IMR-90 (cell line): ENCODE results near the gene LSMEM2. TPM values are rescaled to one million over a fixed set of nuclear protein-coding genes. Genes with fewer than 3 reads are reported as not detected.

Experiments used
- ATAC-seq: fragments of 200-7000 bp; cut with Tn5 transposase; 2 replicates; pipeline ENCODE4 v1.9.1; 2020; ENCODE audit warnings: low read depth, mild to moderate bottlenecking, moderate library complexity
- BruUV-seq: library from RNA; stranded (reverse); fragments of 400-500 nt; replicated peaks from 2 replicates; lab custom pipeline; 2021; lab: Mats Ljungman, UMichigan
- CTCF ChIA-PET: fragments of 300-600 bp; formaldehyde crosslinking; extraction: SDS; loops from one replicate; lab custom pipeline; 2021; ENCODE audit warnings: antibody characterized with exemption; lab: Yijun Ruan, JAX
- POLR2A ChIA-PET: fragments of 300-600 bp; sonication (Branson Sonifier 250); formaldehyde crosslinking; loops from one replicate; lab custom pipeline; 2022; ENCODE audit warnings: antibody characterized with exemption; ENCODE audit not compliant: unreplicated experiment; lab: Charles Lee
- DNase-seq: peaks from one replicate; pipeline ENCODE4 v3.0.0; 2013
- H2AFZ ChIP-seq: replicated peaks from 2 replicates; pipeline ENCODE3; 2013; ENCODE audit warnings: low read length, mild to moderate bottlenecking; ENCODE audit not compliant: poor library complexity
- H2AK5ac ChIP-seq: 2 replicates; pipeline ENCODE4 v1.6.1; 2013; ENCODE audit warnings: low read depth, low read length, inconsistent platforms
- H2AK9ac ChIP-seq: replicated peaks from 2 replicates; pipeline ENCODE3; 2013; ENCODE audit warnings: mild to moderate bottlenecking, low read depth, low read length, moderate library complexity; ENCODE audit not compliant: poor library complexity
- H2BK120ac ChIP-seq: 2 replicates; pipeline ENCODE4 v1.6.1; 2013; ENCODE audit warnings: low read depth, low read length, inconsistent platforms
- H2BK15ac ChIP-seq: 3 replicates; pipeline ENCODE4 v1.6.1; 2013; ENCODE audit warnings: low read depth, low read length, inconsistent platforms
- H2BK20ac ChIP-seq: 2 replicates; pipeline ENCODE4 v1.6.1; 2013; ENCODE audit warnings: low read depth, mild to moderate bottlenecking, inconsistent platforms, low read length, moderate library complexity
- H2BK5ac ChIP-seq: 2 replicates; pipeline ENCODE4 v1.6.1; 2013; ENCODE audit warnings: mild to moderate bottlenecking, low read depth, low read length, inconsistent platforms; ENCODE audit not compliant: poor library complexity, severe bottlenecking
- H3K14ac ChIP-seq: replicated peaks from 2 replicates; pipeline ENCODE4 v1.6.1; 2013; ENCODE audit warnings: low read depth, low read length, inconsistent platforms
- H3K18ac ChIP-seq: 2 replicates; pipeline ENCODE4 v1.6.1; 2013; ENCODE audit warnings: low read depth, low read length, control low read depth
- H3K23ac ChIP-seq: 2 replicates; pipeline ENCODE4 v1.6.1; 2013; ENCODE audit warnings: low read depth, low read length, inconsistent platforms
- H3K27ac ChIP-seq: 2 replicates; pipeline ENCODE4 v1.5.1; 2013; ENCODE audit warnings: mild to moderate bottlenecking, control low read depth, low read length; ENCODE audit not compliant: insufficient read depth
- H3K27me3 ChIP-seq: 2 replicates; pipeline ENCODE4 v1.6.1; 2013; ENCODE audit warnings: low read length; ENCODE audit not compliant: control insufficient read depth, insufficient read depth
- H3K36me3 ChIP-seq: 2 replicates; pipeline ENCODE4 v1.6.1; 2013; ENCODE audit warnings: low read length, mixed read lengths; ENCODE audit not compliant: control insufficient read depth, insufficient read depth
- H3K4ac ChIP-seq: 2 replicates; pipeline ENCODE4 v1.6.1; 2013; ENCODE audit warnings: low read depth, low read length, inconsistent platforms
- H3K4me1 ChIP-seq: 2 replicates; pipeline ENCODE4 v1.6.1; 2013; ENCODE audit warnings: low read length, mixed read lengths; ENCODE audit not compliant: control insufficient read depth, insufficient read depth
- H3K4me2 ChIP-seq: 2 replicates; pipeline ENCODE4 v1.6.1; 2013; ENCODE audit warnings: low read depth, mild to moderate bottlenecking, control low read depth, low read length, moderate library complexity
- H3K4me3 ChIP-seq: 2 replicates; pipeline ENCODE4 v1.5.1; 2013; ENCODE audit warnings: low read depth, mild to moderate bottlenecking, control low read depth, low read length, moderate library complexity; ENCODE audit not compliant: insufficient read depth
- H3K56ac ChIP-seq: 2 replicates; pipeline ENCODE4 v1.6.1; 2013; ENCODE audit warnings: low read length, inconsistent platforms; ENCODE audit not compliant: insufficient read depth; ENCODE audit errors: extremely low read depth
- H3K79me1 ChIP-seq, 2 experiments: 2 replicates each; pipeline ENCODE4 v1.6.1; 2013; ENCODE audit warnings: low read length in 2 of 2, inconsistent platforms in 1 of 2, low read depth in 1 of 2
- H3K9ac ChIP-seq: 2 replicates; pipeline ENCODE4 v1.6.1; 2013; ENCODE audit warnings: low read depth, low read length, control low read depth
- H3K9me1 ChIP-seq: 2 replicates; pipeline ENCODE4 v1.6.1; 2013; ENCODE audit warnings: low read length, inconsistent platforms; ENCODE audit not compliant: insufficient read depth
- H3K9me3 ChIP-seq: 2 replicates; pipeline ENCODE4 v1.6.1; 2013; ENCODE audit warnings: low read length; ENCODE audit not compliant: control insufficient read depth, insufficient read depth
- H4K20me1 ChIP-seq: 2 replicates; pipeline ENCODE4 v1.6.1; 2013; ENCODE audit warnings: low read length, inconsistent platforms; ENCODE audit not compliant: insufficient read depth
- H4K5ac ChIP-seq: 2 replicates; pipeline ENCODE4 v1.6.1; 2013; ENCODE audit warnings: mild to moderate bottlenecking, low read depth, low read length, control low read depth
- H4K8ac ChIP-seq, 2 experiments: 2 replicates each; pipeline ENCODE4 v1.6.1; 2013; ENCODE audit warnings: low read depth in 2 of 2, low read length in 2 of 2, control low read depth in 1 of 2, inconsistent platforms in 1 of 2
- H4K91ac ChIP-seq: 2 replicates; pipeline ENCODE4 v1.6.1; 2013; ENCODE audit warnings: low read depth, low read length, inconsistent platforms; ENCODE audit not compliant: insufficient read depth
- BHLHE40 ChIP-seq: fragments of 150-350 bp; IDR thresholded peaks from 2 replicates; pipeline ENCODE4 v1.6.1; 2016; ENCODE audit warnings: mild to moderate bottlenecking, low read depth, low read length
- CEBPB ChIP-seq: IDR thresholded peaks from 2 replicates; pipeline ENCODE4 v1.6.1; 2012; ENCODE audit warnings: low read depth, low read length, improper control_type of control experiment
- CHD1 ChIP-seq: IDR thresholded peaks from 2 replicates; pipeline ENCODE4 v1.6.1; 2012; ENCODE audit warnings: low read depth, low read length, improper control_type of control experiment
- FOS ChIP-seq: fragments of 150-350 bp; IDR thresholded peaks from 2 replicates; pipeline ENCODE4 v1.6.1; 2016; ENCODE audit warnings: low read depth, low read length
- MAFK ChIP-seq: IDR thresholded peaks from 2 replicates; pipeline ENCODE4 v1.6.1; 2012; ENCODE audit warnings: low read depth, low read length, improper control_type of control experiment
- MAZ ChIP-seq: IDR thresholded peaks from 2 replicates; pipeline ENCODE4 v1.6.1; 2012; ENCODE audit warnings: low read depth, mild to moderate bottlenecking, low read length, improper control_type of control experiment, moderate library complexity, borderline replicate concordance
- MXI1 ChIP-seq: IDR thresholded peaks from 2 replicates; pipeline ENCODE4 v1.6.1; 2012; ENCODE audit warnings: low read depth, mild to moderate bottlenecking, low read length, moderate library complexity, borderline replicate concordance
- NFE2L2 ChIP-seq: fragments of 150-350 bp; IDR thresholded peaks from 2 replicates; pipeline ENCODE4 v1.6.1; 2016; ENCODE audit warnings: low read depth, mild to moderate bottlenecking, low read length
- POLR2A ChIP-seq: IDR thresholded peaks from 2 replicates; pipeline ENCODE4 v1.6.1; 2012; ENCODE audit warnings: mild to moderate bottlenecking, low read depth, low read length
- RAD21 ChIP-seq: IDR thresholded peaks from 2 replicates; pipeline ENCODE4 v1.6.1; 2012; ENCODE audit warnings: low read length, improper control_type of control experiment
- RCOR1 ChIP-seq: IDR thresholded peaks from 2 replicates; pipeline ENCODE4 v1.6.1; 2012; ENCODE audit warnings: mild to moderate bottlenecking, low read length, improper control_type of control experiment; ENCODE audit not compliant: insufficient replicate concordance
- RFX5 ChIP-seq: IDR thresholded peaks from 2 replicates; pipeline ENCODE4 v1.8.0; 2012; ENCODE audit warnings: low read depth, mild to moderate bottlenecking, low read length, moderate library complexity
- SMC3 ChIP-seq: fragments of 150-350 bp; IDR thresholded peaks from 2 replicates; pipeline ENCODE4 v1.6.1; 2016; ENCODE audit warnings: low read depth, mild to moderate bottlenecking, antibody characterized with exemption, low read length, moderate library complexity
- WGBS, 2 experiments: methylation state at CpG; one replicate each; pipeline versions ENCODE4 v1.1.5 to v1.1.7; 2013; ENCODE audit warnings: missing lambda C conversion rate in 2 of 2; ENCODE audit not compliant: insufficient read length in 1 of 2; ENCODE audit errors: extremely low coverage in 2 of 2; 5-methylcytosine and 5-hydroxymethylcytosine counted together
- dilution Hi-C: fragments of 300-500 bp; cut with HindIII; formaldehyde crosslinking; loops from one replicate; pipeline ENCODE4 v1.14.3; 2018; ENCODE audit warnings: low sequenced_read_pairs; ENCODE audit not compliant: unreplicated experiment
- in situ Hi-C: fragments of 300-500 bp; cut with MboI; formaldehyde crosslinking; loops from 3 replicates; pipeline ENCODE4 v1.14.3; 2019; ENCODE audit warnings: low sequenced_read_pairs, inconsistent platforms, mixed read lengths
- intact Hi-C: fragments of 100-400 bp; cut with micrococcal nuclease; formaldehyde crosslinking; loops from 2 replicates; pipeline ENCODE4 v1.10.0; 2022
- polyA plus RNA-seq, 3 experiments: library from polyadenylated mRNA; depleted of rRNA; stranded (reverse); fragments of >200 nt; gene quantifications; 2 replicates each; pipeline ENCODE4 v1.2.3, GENCODE V29; 2012; ENCODE audit warnings: low replicate concordance in 1 of 3
- total RNA-seq: library from RNA; depleted of rRNA; stranded (reverse); fragments of >200 nt; gene quantifications from 2 replicates; pipeline ENCODE4 v1.2.3, GENCODE V29; 2012
- TF ChIP-seq, protein P1 (sequence below): fragments of 150-350 bp; IDR thresholded peaks from 2 replicates; pipeline ENCODE4 v1.6.1; 2017; ENCODE audit warnings: mild to moderate bottlenecking, antibody characterized with exemption, low read length, low read depth
- TF ChIP-seq, protein P2 (sequence below): conservative IDR thresholded peaks from 2 replicates; pipeline ENCODE4 v1.5.1; 2012; ENCODE audit warnings: mild to moderate bottlenecking, low read depth, low read length, improper control_type of control experiment
- TF ChIP-seq, protein P3 (sequence below): fragments of 150-350 bp; IDR thresholded peaks from 2 replicates; pipeline ENCODE4 v1.6.1; 2016; ENCODE audit warnings: low read depth, mild to moderate bottlenecking, low read length, moderate library complexity, borderline replicate concordance

Gene LSMEM2
- total and polyA plus RNA-seq, 2 of the 4 experiments (the other 2 are of a cell fraction): under 0.01 TPM; not detected in 1

DNA sequence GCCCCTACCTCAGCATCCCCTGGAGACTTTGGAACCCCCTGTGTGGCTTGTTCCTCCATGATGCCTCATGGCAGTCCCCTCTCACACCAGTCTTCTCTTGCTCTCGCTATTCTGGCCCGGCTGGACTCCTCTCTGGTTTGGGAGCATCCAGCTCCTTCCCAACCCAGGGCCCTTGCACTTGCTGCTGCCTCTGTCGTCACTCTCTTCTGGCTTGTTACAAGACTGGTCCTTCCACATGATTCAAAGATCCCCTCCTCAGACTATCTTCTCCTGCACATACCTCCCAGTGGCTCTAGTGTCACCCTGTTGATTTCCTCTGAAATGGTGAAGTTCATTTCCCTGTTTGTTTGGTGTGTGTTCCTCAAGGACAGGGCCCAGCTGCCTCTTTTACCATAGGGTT, 49.4 kb upstream of the LSMEM2 start:
- no peak overlapping the region for H3K9ac ChIP-seq
- TF ChIP-seq, protein P1, sequence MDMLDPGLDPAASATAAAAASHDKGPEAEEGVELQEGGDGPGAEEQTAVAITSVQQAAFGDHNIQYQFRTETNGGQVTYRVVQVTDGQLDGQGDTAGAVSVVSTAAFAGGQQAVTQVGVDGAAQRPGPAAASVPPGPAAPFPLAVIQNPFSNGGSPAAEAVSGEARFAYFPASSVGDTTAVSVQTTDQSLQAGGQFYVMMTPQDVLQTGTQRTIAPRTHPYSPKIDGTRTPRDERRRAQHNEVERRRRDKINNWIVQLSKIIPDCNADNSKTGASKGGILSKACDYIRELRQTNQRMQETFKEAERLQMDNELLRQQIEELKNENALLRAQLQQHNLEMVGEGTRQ: no peak
- TF ChIP-seq MXI1 (no peak), BHLHE40 (no peak), RCOR1 (no peak), RAD21 (no peak), MAZ (no peak), CHD1 (no peak), RFX5 (no peak), POLR2A (no peak), NFE2L2 (no peak), MAFK (no peak), SMC3 (no peak), FOS (no peak), CEBPB (no peak)
- TF ChIP-seq, protein P2, sequence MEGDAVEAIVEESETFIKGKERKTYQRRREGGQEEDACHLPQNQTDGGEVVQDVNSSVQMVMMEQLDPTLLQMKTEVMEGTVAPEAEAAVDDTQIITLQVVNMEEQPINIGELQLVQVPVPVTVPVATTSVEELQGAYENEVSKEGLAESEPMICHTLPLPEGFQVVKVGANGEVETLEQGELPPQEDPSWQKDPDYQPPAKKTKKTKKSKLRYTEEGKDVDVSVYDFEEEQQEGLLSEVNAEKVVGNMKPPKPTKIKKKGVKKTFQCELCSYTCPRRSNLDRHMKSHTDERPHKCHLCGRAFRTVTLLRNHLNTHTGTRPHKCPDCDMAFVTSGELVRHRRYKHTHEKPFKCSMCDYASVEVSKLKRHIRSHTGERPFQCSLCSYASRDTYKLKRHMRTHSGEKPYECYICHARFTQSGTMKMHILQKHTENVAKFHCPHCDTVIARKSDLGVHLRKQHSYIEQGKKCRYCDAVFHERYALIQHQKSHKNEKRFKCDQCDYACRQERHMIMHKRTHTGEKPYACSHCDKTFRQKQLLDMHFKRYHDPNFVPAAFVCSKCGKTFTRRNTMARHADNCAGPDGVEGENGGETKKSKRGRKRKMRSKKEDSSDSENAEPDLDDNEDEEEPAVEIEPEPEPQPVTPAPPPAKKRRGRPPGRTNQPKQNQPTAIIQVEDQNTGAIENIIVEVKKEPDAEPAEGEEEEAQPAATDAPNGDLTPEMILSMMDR: no peak
- TF ChIP-seq, protein P3, sequence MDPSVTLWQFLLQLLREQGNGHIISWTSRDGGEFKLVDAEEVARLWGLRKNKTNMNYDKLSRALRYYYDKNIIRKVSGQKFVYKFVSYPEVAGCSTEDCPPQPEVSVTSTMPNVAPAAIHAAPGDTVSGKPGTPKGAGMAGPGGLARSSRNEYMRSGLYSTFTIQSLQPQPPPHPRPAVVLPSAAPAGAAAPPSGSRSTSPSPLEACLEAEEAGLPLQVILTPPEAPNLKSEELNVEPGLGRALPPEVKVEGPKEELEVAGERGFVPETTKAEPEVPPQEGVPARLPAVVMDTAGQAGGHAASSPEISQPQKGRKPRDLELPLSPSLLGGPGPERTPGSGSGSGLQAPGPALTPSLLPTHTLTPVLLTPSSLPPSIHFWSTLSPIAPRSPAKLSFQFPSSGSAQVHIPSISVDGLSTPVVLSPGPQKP: no peak
- H3K27ac ChIP-seq: no peak overlapping the region
- no peaks in the 10 kb centered on the region for H3K36me3 ChIP-seq
- no peak overlapping the region for H3K23ac ChIP-seq
- no peak overlapping the region for H4K5ac ChIP-seq
- H4K20me1 ChIP-seq: no peaks in the 10 kb centered on the region
- H3K9me3 ChIP-seq: no peaks in the 10 kb centered on the region
- ATAC-seq (no peak), DNase-seq (no peak)
- no peak overlapping the region for H2BK15ac ChIP-seq
- no peak overlapping the region for H2BK20ac ChIP-seq
- no peak overlapping the region for H4K91ac ChIP-seq
- dilution Hi-C loops: no loop called here
- H4K8ac ChIP-seq: no peak overlapping the region
- ChIA-PET POLR2A (no interaction called here), CTCF (interaction anchor here (1.6 kb wide), 1 partner anchor 17 kb away, joined by 6 read pairs; no protein-coding TSS in a partner anchor)
- no peak overlapping the region for H3K18ac ChIP-seq
- H3K79me1 ChIP-seq: peaks cover 0 to 12% of the 10 kb centered on the region in 2 experiments; a peak in 2 of 4 replicates
- peaks cover 9% of the 10 kb centered on the region; the same call in 1 of the 2 replicates for H3K9me1 ChIP-seq
- H3K14ac ChIP-seq: no peak overlapping the region
- H3K4me3 ChIP-seq: no peak overlapping the region
- H3K27me3 ChIP-seq: no peaks in the 10 kb centered on the region
- no peak overlapping the region for H2AFZ ChIP-seq
- H3K4me2 ChIP-seq: no peak overlapping the region
- WGBS, 2 experiments: 86% methylated on average over 1 of the region's 3 CpGs; no CpG with 5 or more reads in 1 of the 2 experiments
- in situ Hi-C loops: loop anchor here (5.0 kb wide), 2 partner anchors 37 to 43 kb away; partner anchors contain the start of gene GNAT1
- peaks cover 7% of the 10 kb centered on the region for H3K4me1 ChIP-seq
- H3K56ac ChIP-seq: no peak overlapping the region
- intact Hi-C loops: loop anchor here (5.0 kb wide), 1 partner anchor 313 kb away; no protein-coding TSS in a partner anchor
- no peak overlapping the region for H2AK5ac ChIP-seq
- no peak overlapping the region for H2BK5ac ChIP-seq
- no peak overlapping the region for H2BK120ac ChIP-seq
- no peak overlapping the region for H3K4ac ChIP-seq
- peak overlapping the region; percentile 76 for H2AK9ac ChIP-seq
- BruUV-seq: no TSS peak
